ENCODE measurements around the gene SLC16A8.
A peak's percentile ranks its signal among the peaks of the same experiment; 100 is the strongest.

Gene SLC16A8

GRCh38 chr22:38033522-38034277, 50.3 kb downstream of the SLC16A8 start:
- no peak for TF ChIP-seq SPI1 (IDR thresholded peaks at IDR 0.05; ENCODE audit: borderline replicate concordance, low read depth)
- TF ChIP-seq CTCF (IDR thresholded peaks at IDR 0.05; ENCODE audit: insufficient read depth, low read length), result no peak
- TF ChIP-seq GABPA (IDR thresholded peaks at IDR 0.05; ENCODE audit: low read depth), result no peak
- no peak for TF ChIP-seq REST (IDR thresholded peaks at IDR 0.05; ENCODE audit: insufficient replicate concordance, low read depth)
- no peak for TF ChIP-seq POLR2AphosphoS5 (IDR thresholded peaks at IDR 0.05; ENCODE audit: low read depth)
- no peak for DNase-seq (ENCODE audit: low read depth in 1 of 2, low spot score in 1 of 2)
- no peak overlapping the region for H3K4me3 ChIP-seq (replicated peaks; ENCODE audit: insufficient read depth, low read length)

GRCh38 chr22:38032681-38033521, 51.1 kb downstream of the SLC16A8 start:
- no peak overlapping the region for H3K4me3 ChIP-seq (replicated peaks; ENCODE audit: insufficient read depth, low read length)
- no peak for TF ChIP-seq GABPA (IDR thresholded peaks at IDR 0.05; ENCODE audit: low read depth)
- TF ChIP-seq SPI1 (IDR thresholded peaks at IDR 0.05; ENCODE audit: borderline replicate concordance, low read depth), result peak; percentile 65
- no peak for TF ChIP-seq POLR2AphosphoS5 (IDR thresholded peaks at IDR 0.05; ENCODE audit: low read depth)
- no peak for TF ChIP-seq REST (IDR thresholded peaks at IDR 0.05; ENCODE audit: insufficient replicate concordance, low read depth)
- no peak for TF ChIP-seq CTCF (IDR thresholded peaks at IDR 0.05; ENCODE audit: insufficient read depth, low read length)
- H3K27ac ChIP-seq (replicated peaks), result peak overlapping the region; percentile 23; the same call in 1 of the 2 replicates
- DNase-seq (ENCODE audit: low read depth in 1 of 2, low spot score in 1 of 2), result peak; percentile 45 to 56
- H3K27me3 ChIP-seq (ENCODE audit: insufficient read depth, poor library complexity, severe bottlenecking), result no peaks in the 10 kb centered on the region

More at GRCh38 chr22:38033522-38034277, 50.3 kb downstream of the SLC16A8 start:
- H3K27ac ChIP-seq (replicated peaks), result peak overlapping the region; percentile 64
- H3K27me3 ChIP-seq (ENCODE audit: insufficient read depth, poor library complexity, severe bottlenecking), result no peaks in the 10 kb centered on the region

- H3K27ac ChIP-seq (replicated peaks), result no peak overlapping the region
- no peak for DNase-seq (ENCODE audit: low read depth in 1 of 2, low spot score in 1 of 2)
- H3K27me3 ChIP-seq (ENCODE audit: insufficient read depth, poor library complexity, severe bottlenecking), result no peaks in the 10 kb centered on the region
- no peak overlapping the region for H3K4me3 ChIP-seq (replicated peaks; ENCODE audit: insufficient read depth, low read length)
- TF ChIP-seq SPI1 (IDR thresholded peaks at IDR 0.05; ENCODE audit: borderline replicate concordance, low read depth), result no peak
- no peak for TF ChIP-seq GABPA (IDR thresholded peaks at IDR 0.05; ENCODE audit: low read depth)
- TF ChIP-seq POLR2AphosphoS5 (IDR thresholded peaks at IDR 0.05; ENCODE audit: low read depth), result no peak
- no peak for TF ChIP-seq CTCF (IDR thresholded peaks at IDR 0.05; ENCODE audit: insufficient read depth, low read length)
- TF ChIP-seq REST (IDR thresholded peaks at IDR 0.05; ENCODE audit: insufficient replicate concordance, low read depth), result no peak
Observed at GRCh38 chr22:38031491-38031890, 52.5 kb downstream of the SLC16A8 start.
